Activated CD8-positive, alpha-beta memory T cell treated with anti-CD3 and anti-CD28 coated beads, Interleukin-2, amount 10 ng/mL, durations not matched to agents 7 days and 5 days (primary cell): ENCODE results near the gene CDIP1. TPM values are rescaled to one million over a fixed set of nuclear protein-coding genes. Genes with fewer than 3 reads are reported as not detected.
A peak's percentile ranks its signal among the peaks of the same experiment; 100 is the strongest.

ENCODE experiments used
- ATAC-seq: fragments of 150-1000 bp; cut with Tn5 transposase; one replicate; pipeline ENCODE4 v1.10.0; 2021; ENCODE audit warnings: moderate library complexity
- CTCF ChIA-PET: fragments of 350-600 bp; sonication (Branson Sonifier 250); formaldehyde crosslinking; loops from one replicate; lab custom pipeline; 2021; ENCODE audit warnings: antibody characterized with exemption; lab: Charles Lee
- DNase-seq: peaks from one replicate; pipeline ENCODE4 v3.0.0-alpha.2; 2020
- H3K27ac Mint-ChIP-seq: one replicate; pipeline ENCODE4 v1.8.0; 2021; ENCODE audit warnings: mild to moderate bottlenecking, mixed read lengths
- H3K27me3 Mint-ChIP-seq: one replicate; pipeline ENCODE4 v1.8.0; 2021; ENCODE audit warnings: mixed read lengths
- H3K36me3 Mint-ChIP-seq: one replicate; pipeline ENCODE4 v1.8.0; 2021; ENCODE audit warnings: mild to moderate bottlenecking, mixed read lengths
- H3K4me1 Mint-ChIP-seq: one replicate; pipeline ENCODE4 v1.8.0; 2021; ENCODE audit warnings: mixed read lengths
- H3K4me3 Mint-ChIP-seq: one replicate; pipeline ENCODE4 v1.8.0; 2021; ENCODE audit warnings: mild to moderate bottlenecking, moderate library complexity, mixed read lengths
- H3K9me3 Mint-ChIP-seq: one replicate; pipeline ENCODE4 v1.8.0; 2022; ENCODE audit warnings: low read depth, mixed read lengths
- total RNA-seq, 2 experiments: library from RNA; stranded (reverse); gene quantifications; one replicate each; pipeline ENCODE4 v1.2.3, GENCODE V29; 2021

CDIP1 gene
- total RNA-seq, 2 experiments from 2014 or later, result 45.2 to 57.3 TPM

- peak overlapping the region; percentile 52 for H3K27ac Mint-ChIP-seq
- peaks cover 43% of the 10 kb centered on the region for H3K4me1 Mint-ChIP-seq
- peak; percentile 21 for ATAC-seq
- DNase-seq, result peak; percentile 47
- peaks cover 6% of the 10 kb centered on the region for H3K9me3 Mint-ChIP-seq
- H3K4me3 Mint-ChIP-seq, result peak overlapping the region; percentile 10
- H3K27me3 Mint-ChIP-seq, result no peaks in the 10 kb centered on the region
- H3K36me3 Mint-ChIP-seq, result peaks cover 16% of the 10 kb centered on the region
- CTCF ChIA-PET, result interaction anchor here (0.8 to 3.3 kb wide), 6 partner anchors 10 to 60 kb away, joined by 3 to 22 read pairs (median 4); partner anchors contain the start of gene HMOX2
Measured at GRCh38 chr16:4535627-4536108, 2.9 kb downstream of the CDIP1 start.

GRCh38 chr16:4534151-4534790, 4.3 kb downstream of the CDIP1 start:
- Mint-ChIP-seq H3K4me3 (no peak overlapping the region), H3K36me3 (peaks cover 9% of the 10 kb centered on the region), H3K27ac (no peak overlapping the region), H3K4me1 (peaks cover 53% of the 10 kb centered on the region), H3K27me3 (no peaks in the 10 kb centered on the region), H3K9me3 (no peaks in the 10 kb centered on the region)
- CTCF ChIA-PET, result interaction anchor here (3.3 kb wide), 1 partner anchor 13 kb away, joined by 22 read pairs; no protein-coding TSS in a partner anchor
- ATAC-seq, result no peak
- DNase-seq, result no peak

- H3K36me3 Mint-ChIP-seq, result peaks cover 7% of the 10 kb centered on the region
- no peak overlapping the region for H3K4me3 Mint-ChIP-seq
- H3K4me1 Mint-ChIP-seq, result peaks cover 55% of the 10 kb centered on the region
- no peaks in the 10 kb centered on the region for H3K27me3 Mint-ChIP-seq
- CTCF ChIA-PET, result interaction anchor here (1.0 to 3.0 kb wide), 3 partner anchors 16 to 28 kb away, joined by 4 to 14 read pairs (median 6); no protein-coding TSS in a partner anchor
- DNase-seq (no peak), ATAC-seq (no peak)
- H3K9me3 Mint-ChIP-seq, result no peaks in the 10 kb centered on the region
- H3K27ac Mint-ChIP-seq, result no peak overlapping the region
Measured at GRCh38 chr16:4533490-4533889, 5.1 kb downstream of the CDIP1 start.

- Mint-ChIP-seq H3K4me1 (peaks cover 61% of the 10 kb centered on the region), H3K36me3 (peaks cover 7% of the 10 kb centered on the region), H3K4me3 (no peak overlapping the region), H3K27ac (no peak overlapping the region), H3K27me3 (no peaks in the 10 kb centered on the region), H3K9me3 (no peaks in the 10 kb centered on the region)
- ATAC-seq, result no peak
- CTCF ChIA-PET, result interaction anchor here (1.0 to 3.0 kb wide), 5 partner anchors 17 to 53 kb away, joined by 3 to 14 read pairs (median 4); no protein-coding TSS in a partner anchor
- no peak for DNase-seq
Measured at GRCh38 chr16:4532238-4532637, 6.3 kb downstream of the CDIP1 start.

- Mint-ChIP-seq H3K36me3 (peaks cover 7% of the 10 kb centered on the region), H3K4me1 (peaks cover 61% of the 10 kb centered on the region), H3K27ac (no peak overlapping the region), H3K4me3 (no peak overlapping the region), H3K27me3 (no peaks in the 10 kb centered on the region), H3K9me3 (no peaks in the 10 kb centered on the region)
- DNase-seq (no peak), ATAC-seq (no peak)
- CTCF ChIA-PET, result interaction anchor here (0.7 to 3.0 kb wide), 5 partner anchors 17 to 54 kb away, joined by 3 to 14 read pairs (median 4); no protein-coding TSS in a partner anchor
Measured at GRCh38 chr16:4531811-4532210, 6.8 kb downstream of the CDIP1 start.

GRCh38 chr16:4529085-4530060, 9.2 kb downstream of the CDIP1 start:
- peak; percentile 82 for ATAC-seq
- peak; percentile 58 for DNase-seq
- CTCF ChIA-PET, result interaction anchor here (1.1 to 1.5 kb wide), 6 partner anchors 9 to 24 kb away, joined by 3 to 7 read pairs (median 5); partner anchors contain the start of gene CDIP1
- Mint-ChIP-seq H3K4me3 (peak overlapping the region; percentile 35), H3K27me3 (no peaks in the 10 kb centered on the region), H3K9me3 (no peaks in the 10 kb centered on the region), H3K27ac (peak overlapping the region; percentile 91), H3K36me3 (peaks cover 4% of the 10 kb centered on the region), H3K4me1 (peaks cover 45% of the 10 kb centered on the region)

- CTCF ChIA-PET, result interaction anchor here (0.8 to 2.4 kb wide), 4 partner anchors 10 to 24 kb away, joined by 3 to 6 read pairs (median 4); no protein-coding TSS in a partner anchor
- ATAC-seq (no peak), DNase-seq (no peak)
- Mint-ChIP-seq H3K27ac (no peak overlapping the region), H3K4me1 (peaks cover 44% of the 10 kb centered on the region), H3K4me3 (no peak overlapping the region), H3K27me3 (no peaks in the 10 kb centered on the region), H3K9me3 (no peaks in the 10 kb centered on the region), H3K36me3 (peaks cover 3% of the 10 kb centered on the region)
Measured at GRCh38 chr16:4525634-4526277, 12.8 kb downstream of the CDIP1 start.

- peaks cover 41% of the 10 kb centered on the region for H3K4me1 Mint-ChIP-seq
- no peak for DNase-seq
- H3K4me3 Mint-ChIP-seq, result no peak overlapping the region
- no peaks in the 10 kb centered on the region for H3K9me3 Mint-ChIP-seq
- no peaks in the 10 kb centered on the region for H3K27me3 Mint-ChIP-seq
- CTCF ChIA-PET, result interaction anchor here (0.7 to 2.4 kb wide), 4 partner anchors 10 to 50 kb away, joined by 3 to 6 read pairs (median 4); no protein-coding TSS in a partner anchor
- no peak for ATAC-seq
- peak overlapping the region; percentile 9 for H3K27ac Mint-ChIP-seq
- H3K36me3 Mint-ChIP-seq, result peaks cover 3% of the 10 kb centered on the region
Measured at GRCh38 chr16:4525069-4525468, 13.5 kb downstream of the CDIP1 start.

GRCh38 chr16:4524571-4524970, 14.0 kb downstream of the CDIP1 start:
- H3K27me3 Mint-ChIP-seq, result no peaks in the 10 kb centered on the region
- no peaks in the 10 kb centered on the region for H3K9me3 Mint-ChIP-seq
- no peak overlapping the region for H3K27ac Mint-ChIP-seq
- no peak overlapping the region for H3K4me3 Mint-ChIP-seq
- ATAC-seq, result no peak
- H3K36me3 Mint-ChIP-seq, result peaks cover 3% of the 10 kb centered on the region
- no peak for DNase-seq
- H3K4me1 Mint-ChIP-seq, result peaks cover 36% of the 10 kb centered on the region
- CTCF ChIA-PET, result interaction anchor here (0.7 to 2.4 kb wide), 4 partner anchors 10 to 51 kb away, joined by 3 to 6 read pairs (median 4); no protein-coding TSS in a partner anchor

- CTCF ChIA-PET, result interaction anchor here (1.3 to 2.4 kb wide), 3 partner anchors 18 to 52 kb away, joined by 4 to 6 read pairs (median 5); no protein-coding TSS in a partner anchor
- no peak overlapping the region for H3K27ac Mint-ChIP-seq
- H3K4me3 Mint-ChIP-seq, result no peak overlapping the region
- peaks cover 3% of the 10 kb centered on the region for H3K36me3 Mint-ChIP-seq
- ATAC-seq (no peak), DNase-seq (no peak)
- H3K27me3 Mint-ChIP-seq, result no peaks in the 10 kb centered on the region
- H3K9me3 Mint-ChIP-seq, result no peaks in the 10 kb centered on the region
- H3K4me1 Mint-ChIP-seq, result peaks cover 27% of the 10 kb centered on the region
Measured at GRCh38 chr16:4523686-4524085, 14.9 kb downstream of the CDIP1 start.

- DNase-seq (no peak), ATAC-seq (no peak)
- Mint-ChIP-seq H3K4me1 (peaks cover 19% of the 10 kb centered on the region), H3K36me3 (peaks cover 3% of the 10 kb centered on the region), H3K27me3 (no peaks in the 10 kb centered on the region), H3K9me3 (no peaks in the 10 kb centered on the region), H3K4me3 (no peak overlapping the region), H3K27ac (peak overlapping the region; percentile 34)
- CTCF ChIA-PET, result interaction anchor here (0.9 kb wide), 1 partner anchor 17 kb away, joined by 3 read pairs; no protein-coding TSS in a partner anchor
Measured at GRCh38 chr16:4522051-4522581, 16.5 kb downstream of the CDIP1 start.

- peaks cover 21% of the 10 kb centered on the region for H3K4me1 Mint-ChIP-seq
- no peak for DNase-seq
- H3K9me3 Mint-ChIP-seq, result no peaks in the 10 kb centered on the region
- no peak overlapping the region for H3K4me3 Mint-ChIP-seq
- no peaks in the 10 kb centered on the region for H3K27me3 Mint-ChIP-seq
- no peak for ATAC-seq
- no peak overlapping the region for H3K27ac Mint-ChIP-seq
- peaks cover 3% of the 10 kb centered on the region for H3K36me3 Mint-ChIP-seq
- CTCF ChIA-PET, result interaction anchor here (1.0 to 7.7 kb wide), 2 partner anchors 14 to 44 kb away, joined by 3 to 59 read pairs; no protein-coding TSS in a partner anchor
Measured at GRCh38 chr16:4520913-4521312, 17.7 kb downstream of the CDIP1 start.
